GM18867 (cell line): ENCODE data around the gene VAX1.
"Not testable (repeated sequence)": the region's sequence is repeated elsewhere in the genome, so short reads cannot be mapped to it uniquely, and the experiment has no call there.

Experiments
- ATAC-seq: cut with Tn5 transposase; IDR thresholded peaks from one replicate; pipeline ENCODE4 v1.9.1; 2021; ENCODE audit warnings: mild to moderate bottlenecking, moderate library complexity; ENCODE audit not compliant: unreplicated experiment

Gene VAX1

GRCh38 chr10:117084421-117085246, 53.4 kb downstream of the VAX1 start:
- ATAC-seq, result not testable (repeated sequence)
